H1 (cell line): Measurements from ENCODE around the gene AIMP1. TPM values are rescaled to one million over a fixed set of nuclear protein-coding genes. Genes with fewer than 3 reads are reported as not detected.

ENCODE experiments used
- CTCF ChIA-PET: fragments of 300-600 bp; sonication (Branson Sonifier 250); formaldehyde crosslinking; loops from one replicate; lab custom pipeline; 2021; ENCODE audit not compliant: partially characterized antibody; lab: Charles Lee
- POLR2A ChIA-PET: fragments of 300-600 bp; sonication (Branson Sonifier 250); formaldehyde crosslinking; loops from one replicate; lab custom pipeline; 2021; ENCODE audit warnings: inconsistent platforms; ENCODE audit not compliant: partially characterized antibody; lab: Charles Lee
- DNase-seq, 2 experiments: peaks; one replicate each; pipeline versions ENCODE4 v3.0.0 to v3.0.0-alpha.2; 2010 to 2022; ENCODE audit warnings: low spot score in 2 of 2, low read depth in 1 of 2, mixed read lengths in 1 of 2
- FAIRE-seq: peaks from 2 replicates; lab custom pipeline; 2011; peaks lifted over from hg19 to GRCh38; lab: Jason Lieb, UNC
- H2AFZ ChIP-seq: 2 replicates; pipeline ENCODE4 v1.8.1; 2012; ENCODE audit warnings: low read length, inconsistent platforms
- H2AK5ac ChIP-seq: 2 replicates; pipeline ENCODE4 v1.6.1; 2013; ENCODE audit warnings: low read depth, low read length
- H2BK120ac ChIP-seq: replicated peaks from 2 replicates; pipeline ENCODE3; 2013; ENCODE audit warnings: low read depth, low read length, inconsistent platforms
- H2BK12ac ChIP-seq: 2 replicates; pipeline ENCODE4 v1.6.1; 2013; ENCODE audit warnings: low read depth, low read length
- H2BK15ac ChIP-seq: 2 replicates; pipeline ENCODE4 v1.6.1; 2013; ENCODE audit warnings: low read length
- H2BK20ac ChIP-seq: 2 replicates; pipeline ENCODE4 v1.6.1; 2013; ENCODE audit warnings: low read length
- H2BK5ac ChIP-seq: 2 replicates; pipeline ENCODE4 v1.6.1; 2013; ENCODE audit warnings: low read depth, low read length
- H3K14ac ChIP-seq: 2 replicates; pipeline ENCODE4 v1.6.1; 2013; ENCODE audit warnings: inconsistent platforms; ENCODE audit not compliant: insufficient read length
- H3K18ac ChIP-seq: 2 replicates; pipeline ENCODE4 v1.6.1; 2013; ENCODE audit warnings: low read length; ENCODE audit errors: extremely low read depth
- H3K23ac ChIP-seq: 2 replicates; pipeline ENCODE4 v1.6.1; 2013; ENCODE audit warnings: inconsistent platforms; ENCODE audit not compliant: insufficient read length
- H3K23me2 ChIP-seq: 2 replicates; pipeline ENCODE4 v1.6.1; 2013; ENCODE audit warnings: low read depth, low read length
- H3K27ac ChIP-seq: 2 replicates; pipeline ENCODE4 v1.6.1; 2011; ENCODE audit warnings: low read depth, low read length, inconsistent platforms
- H3K27me3 ChIP-seq, 4 experiments: replicated peaks in 1 of 4; 1 replicate in 1 of 4; 2 replicates in 3 of 4; pipeline versions ENCODE4 v1.6.1 to v1.8.1; 2011 to 2013; ENCODE audit warnings: low read length in 3 of 4, mild to moderate bottlenecking in 3 of 4, inconsistent platforms in 2 of 4, mixed read lengths in 2 of 4, moderate library complexity in 1 of 4; ENCODE audit not compliant: control insufficient read depth in 3 of 4, insufficient read depth in 3 of 4; ENCODE audit errors: extremely low read depth in 1 of 4
- H3K36me3 ChIP-seq, 4 experiments: 2 replicates each; pipeline versions ENCODE4 v1.6.1 to v1.8.1; 2011 to 2013; ENCODE audit warnings: mild to moderate bottlenecking in 4 of 4, low read length in 3 of 4, moderate library complexity in 2 of 4, control low read depth in 1 of 4, inconsistent platforms in 1 of 4; ENCODE audit not compliant: insufficient read depth in 4 of 4, control insufficient read depth in 2 of 4
- H3K4ac ChIP-seq: replicated peaks from 2 replicates; pipeline ENCODE3; 2013; ENCODE audit warnings: low read length, low read depth, mixed read lengths, inconsistent platforms; ENCODE audit not compliant: insufficient read length
- H3K4me1 ChIP-seq, 4 experiments: replicated peaks in 1 of 4; 1 replicate in 1 of 4; 2 replicates in 3 of 4; pipeline versions ENCODE4 v1.6.1 to v1.8.1; 2011 to 2013; ENCODE audit warnings: low read length in 3 of 4, inconsistent platforms in 2 of 4, mixed read lengths in 1 of 4; ENCODE audit not compliant: insufficient read depth in 4 of 4, control insufficient read depth in 3 of 4
- H3K4me2 ChIP-seq, 2 experiments: 2 replicates each; pipeline versions ENCODE4 v1.6.1 to v1.8.1; 2011 to 2013; ENCODE audit warnings: low read depth in 2 of 2, low read length in 2 of 2, control low read depth in 1 of 2, inconsistent platforms in 1 of 2, mild to moderate bottlenecking in 1 of 2; ENCODE audit not compliant: insufficient read depth in 1 of 2
- H3K4me3 ChIP-seq, 4 experiments: fragments of 200-600, 300-600 bp in 1 of 4; sonication (generic), shearing (Covaris generic), sonication (Bioruptor Twin) in 1 of 4; 2 replicates each; pipeline versions ENCODE4 v1.5.1 to v1.8.1; 2011 to 2016; ENCODE audit warnings: low read length in 4 of 4, low read depth in 3 of 4, control low read depth in 2 of 4, inconsistent platforms in 2 of 4, mild to moderate bottlenecking in 2 of 4, mixed read lengths in 1 of 4, moderate library complexity in 1 of 4; ENCODE audit not compliant: insufficient read depth in 2 of 4; ENCODE audit errors: extremely low read depth in 1 of 4
- H3K56ac ChIP-seq: replicated peaks from 2 replicates; pipeline ENCODE3; 2013; ENCODE audit warnings: low read depth, mild to moderate bottlenecking, mixed read lengths, low read length, inconsistent platforms; ENCODE audit not compliant: insufficient read length
- H3K79me1 ChIP-seq: 2 replicates; pipeline ENCODE4 v1.6.1; 2013; ENCODE audit warnings: low read depth, low read length, control low read depth
- H3K79me2 ChIP-seq, 2 experiments: 2 replicates each; pipeline versions ENCODE4 v1.6.1 to v1.8.1; 2012 to 2013; ENCODE audit warnings: low read length in 2 of 2, mild to moderate bottlenecking in 2 of 2, inconsistent platforms in 1 of 2; ENCODE audit not compliant: insufficient read depth in 2 of 2, control insufficient read depth in 1 of 2
- H3K9ac ChIP-seq, 4 experiments: replicated peaks in 1 of 4; 1 replicate in 1 of 4; 2 replicates in 3 of 4; pipeline versions ENCODE4 v1.6.1 to v1.8.1; 2011 to 2013; ENCODE audit warnings: low read depth in 3 of 4, low read length in 3 of 4, control low read depth in 2 of 4, mild to moderate bottlenecking in 2 of 4, moderate library complexity in 2 of 4, inconsistent platforms in 1 of 4; ENCODE audit errors: extremely low read depth in 1 of 4
- H3K9me3 ChIP-seq, 2 experiments: 2 replicates each; pipeline versions ENCODE4 v1.6.1 to v1.8.1; 2012 to 2013; ENCODE audit warnings: mild to moderate bottlenecking in 2 of 2, moderate library complexity in 2 of 2, control low read depth in 1 of 2, inconsistent platforms in 1 of 2, low read depth in 1 of 2, low read length in 1 of 2, mixed read lengths in 1 of 2; ENCODE audit not compliant: insufficient read depth in 2 of 2
- H4K20me1 ChIP-seq, 2 experiments: replicated peaks in 1 of 2; 2 replicates each; pipeline versions ENCODE3 to v1.8.1; 2011 to 2013; ENCODE audit warnings: inconsistent platforms in 2 of 2, low read length in 2 of 2, mild to moderate bottlenecking in 1 of 2; ENCODE audit not compliant: insufficient read depth in 2 of 2, control insufficient read depth in 1 of 2
- H4K5ac ChIP-seq: 2 replicates; pipeline ENCODE4 v1.6.1; 2013; ENCODE audit warnings: low read length, low read depth, mixed read lengths, inconsistent platforms; ENCODE audit not compliant: insufficient read length
- H4K8ac ChIP-seq: 2 replicates; pipeline ENCODE4 v1.8.0; 2013; ENCODE audit warnings: mild to moderate bottlenecking, moderate library complexity, low read length, inconsistent platforms; ENCODE audit not compliant: insufficient read depth; ENCODE audit errors: extremely low read depth
- H4K91ac ChIP-seq: replicated peaks from 2 replicates; pipeline ENCODE3; 2013; ENCODE audit warnings: low read length, mixed read lengths, inconsistent platforms; ENCODE audit not compliant: insufficient read length
- BCL11A ChIP-seq, 2 experiments: IDR thresholded peaks; one replicate each; pipeline ENCODE4 v1.6.1; 2011; ENCODE audit warnings: low read depth in 2 of 2, low read length in 2 of 2, mild to moderate bottlenecking in 2 of 2
- CBX5 ChIP-seq: fragments of 300-800, 300-1000 bp; sonication (generic); IDR thresholded peaks from 2 replicates; pipeline ENCODE4 v1.7.1; 2016; ENCODE audit warnings: antibody characterized with exemption, low read length, low read depth
- CEBPB ChIP-seq: IDR thresholded peaks from 2 replicates; pipeline ENCODE4 v1.6.1; 2012; ENCODE audit warnings: low read depth, low read length
- EGR1 ChIP-seq: IDR thresholded peaks from 2 replicates; pipeline ENCODE4 v1.6.1; 2011; ENCODE audit warnings: low read depth, low read length, borderline replicate concordance
- FOSL1 ChIP-seq: IDR thresholded peaks from 2 replicates; pipeline ENCODE4 v1.6.1; 2011; ENCODE audit warnings: mild to moderate bottlenecking, low read depth, low read length, moderate library complexity; ENCODE audit not compliant: insufficient read depth
- GABPA ChIP-seq: IDR thresholded peaks from 2 replicates; pipeline ENCODE4 v1.6.1; 2011; ENCODE audit warnings: mild to moderate bottlenecking, low read length, moderate library complexity, borderline replicate concordance; ENCODE audit not compliant: insufficient read depth
- PHF8 ChIP-seq: fragments of 200-600 bp; sonication (generic); conservative IDR thresholded peaks from 2 replicates; pipeline ENCODE4 v1.7.1; 2012; ENCODE audit warnings: low read depth, mild to moderate bottlenecking, inconsistent platforms, low read length, moderate library complexity
- POU5F1 ChIP-seq: IDR thresholded peaks from 2 replicates; pipeline ENCODE4 v1.6.1; 2011; ENCODE audit warnings: low read depth, mild to moderate bottlenecking, low read length, moderate library complexity
- RBBP5 ChIP-seq: IDR thresholded peaks from 2 replicates; pipeline ENCODE4 v1.7.1; 2012; ENCODE audit warnings: low read depth, mild to moderate bottlenecking, inconsistent platforms, low read length, moderate library complexity, borderline replicate concordance
- SIN3A ChIP-seq, 2 experiments: IDR thresholded peaks in 1 of 2; conservative IDR thresholded peaks in 1 of 2; 2 replicates each; pipeline ENCODE4 v1.6.1; 2011 to 2012; ENCODE audit warnings: low read length in 2 of 2, improper control_type of control experiment in 1 of 2, low read depth in 1 of 2, mild to moderate bottlenecking in 1 of 2
- SP1 ChIP-seq: IDR thresholded peaks from 2 replicates; pipeline ENCODE4 v1.6.1; 2011; ENCODE audit warnings: low read depth, low read length
- SP4 ChIP-seq: IDR thresholded peaks from 2 replicates; pipeline ENCODE4 v1.6.1; 2012; ENCODE audit warnings: low read length, inconsistent platforms
- SUZ12 ChIP-seq: fragments of 200-600 bp; sonication (generic); IDR thresholded peaks from 2 replicates; pipeline ENCODE4 v1.6.1; 2012; ENCODE audit warnings: mild to moderate bottlenecking, inconsistent platforms, low read length, moderate library complexity, mixed read lengths
- TAF7 ChIP-seq: optimal IDR thresholded peaks from 2 replicates; pipeline ENCODE3; 2011; ENCODE audit warnings: low read depth, mild to moderate bottlenecking, inconsistent platforms, low read length, moderate library complexity, borderline replicate concordance
- WGBS, 2 experiments: shearing (Covaris generic) in 1 of 2; methylation state at CpG; one replicate each; pipeline versions ENCODE4 v1.1.6 to v1.1.7; 2013 to 2015; ENCODE audit warnings: low lambda C conversion rate in 2 of 2, mixed read lengths in 2 of 2, inconsistent platforms in 1 of 2, low coverage in 1 of 2, missing lambda C conversion rate in 1 of 2; ENCODE audit not compliant: insufficient replicate concordance in 2 of 2, insufficient coverage in 1 of 2, insufficient read length in 1 of 2; ENCODE audit errors: extremely low coverage in 1 of 2, missing lambda C conversion rate in 1 of 2; 5-methylcytosine and 5-hydroxymethylcytosine counted together
- polyA plus RNA-seq, 7 experiments: library from polyadenylated mRNA; depleted of rRNA in 3 of 7; stranded (reverse) in 5 of 7; unstranded in 2 of 7; fragments of >200 nt in 5 of 7; fragments of 200-250 nt in 2 of 7; gene quantifications; 1 replicate in 5 of 7; 2 replicates in 1 of 7; 4 replicates in 1 of 7; pipeline versions ENCODE4 v1.2.1 to v1.2.3, GENCODE V29; 2011 to 2013; ENCODE audit warnings: missing spikeins in 2 of 7, mixed read lengths in 2 of 7
- total RNA-seq: library from RNA; stranded (reverse); fragmentation: NEBNext Ultra II Directional; extraction: Animal tissue kit (Norgen Biotek cat#: 25700); gene quantifications from 2 replicates; pipeline ENCODE4 v1.2.1, GENCODE V29; 2021
- TF ChIP-seq, protein P1 (sequence below): IDR thresholded peaks from 2 replicates; pipeline ENCODE4 v1.6.1; 2012; ENCODE audit warnings: inconsistent platforms

AIMP1 gene
- total and polyA plus RNA-seq, 2 of the 8 experiments (the other 6 are each of a cell fraction or from before 2014, with no cell fraction given), result 7.9 to 54.6 TPM

DNA sequence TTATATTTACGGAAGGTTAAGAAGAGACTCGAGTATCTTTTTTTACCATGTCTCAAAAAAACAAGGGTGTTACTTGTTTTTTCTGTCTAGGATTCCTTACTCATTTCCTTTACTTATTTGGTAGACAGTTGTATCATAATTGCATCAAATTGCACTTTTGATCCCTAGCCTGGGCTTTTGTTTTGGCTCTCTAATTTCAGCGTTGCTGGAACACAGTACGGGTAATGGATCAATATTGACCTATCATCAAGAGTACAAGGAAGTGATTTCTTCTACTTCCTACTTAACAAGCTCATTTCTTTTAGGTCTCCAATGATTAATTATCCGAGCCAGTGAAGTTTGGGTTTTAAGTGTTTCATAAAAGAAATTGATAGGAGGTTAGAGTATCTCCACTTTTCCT is 16.8 kb downstream of the AIMP1 start:
- H3K18ac ChIP-seq, result no peak overlapping the region
- H4K20me1 ChIP-seq, result peaks cover 0 to 1% of the 10 kb centered on the region in 2 experiments
- H3K27ac ChIP-seq, result no peak overlapping the region
- no peak overlapping the region for H4K8ac ChIP-seq
- H3K4ac ChIP-seq, result no peak overlapping the region
- no peak overlapping the region for H3K4me2 ChIP-seq
- no peak overlapping the region for H2BK120ac ChIP-seq
- H2BK20ac ChIP-seq, result no peak overlapping the region
- no peaks in the 10 kb centered on the region for H3K4me1 ChIP-seq
- no peak overlapping the region for H4K91ac ChIP-seq
- POLR2A ChIA-PET, result no interaction called here
- H4K5ac ChIP-seq, result no peak overlapping the region
- H3K56ac ChIP-seq, result no peak overlapping the region
- FAIRE-seq (no peak), DNase-seq (no peak)
- no peaks in the 10 kb centered on the region for H3K79me2 ChIP-seq
- H2BK5ac ChIP-seq, result no peak overlapping the region
- 93% methylated on average over 5 of the region's 5 CpGs; no CpG with 5 or more reads in 1 of the 2 experiments for WGBS, 2 experiments
- no peak overlapping the region for H3K4me3 ChIP-seq
- CTCF ChIA-PET, result interaction anchor here (0.6 to 1.1 kb wide), 2 partner anchors 32 to 34 kb away, joined by 3 read pairs; no protein-coding TSS in a partner anchor
- no peak overlapping the region for H2AK5ac ChIP-seq
- peaks cover 4 to 58% (median 18%) of the 10 kb centered on the region in 4 experiments for H3K36me3 ChIP-seq
- H3K23me2 ChIP-seq, result no peaks in the 10 kb centered on the region
- no peak overlapping the region for H2BK15ac ChIP-seq
- H3K9ac ChIP-seq, result no peak overlapping the region
- H3K23ac ChIP-seq, result no peak overlapping the region
- H2BK12ac ChIP-seq, result no peak overlapping the region
- H3K79me1 ChIP-seq, result no peaks in the 10 kb centered on the region
- no peaks in the 10 kb centered on the region for H3K27me3 ChIP-seq
- H3K14ac ChIP-seq, result no peak overlapping the region
- no peak overlapping the region for H2AFZ ChIP-seq
- no peaks in the 10 kb centered on the region for H3K9me3 ChIP-seq
- TF ChIP-seq FOSL1, result no peak
- no peak for TF ChIP-seq TAF7
- no peak for TF ChIP-seq SP1
- no peak for TF ChIP-seq SIN3A (conservative IDR thresholded peaks at IDR 0.05 in 1 of 2, IDR thresholded peaks at IDR 0.05 in 1 of 2; ENCODE audit: low read depth in 1 of 2, low read length in 2 of 2)
- no peak for TF ChIP-seq SP4
- no peak for TF ChIP-seq EGR1
- no peak for TF ChIP-seq BCL11A (IDR thresholded peaks at IDR 0.05; ENCODE audit: low read depth in 2 of 2, low read length in 2 of 2)
- no peak for TF ChIP-seq SUZ12
- TF ChIP-seq, protein P1, sequence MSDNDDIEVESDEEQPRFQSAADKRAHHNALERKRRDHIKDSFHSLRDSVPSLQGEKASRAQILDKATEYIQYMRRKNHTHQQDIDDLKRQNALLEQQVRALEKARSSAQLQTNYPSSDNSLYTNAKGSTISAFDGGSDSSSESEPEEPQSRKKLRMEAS, result no peak
- no peak for TF ChIP-seq RBBP5
- TF ChIP-seq POU5F1, result no peak
- TF ChIP-seq PHF8, result no peak
- no peak for TF ChIP-seq CBX5
- TF ChIP-seq GABPA, result no peak
- no peak for TF ChIP-seq CEBPB
